Frontal cortex (tissue), 4 donors: ENCODE measurements around the gene SORL1. TPM values are rescaled to one million over a fixed set of nuclear protein-coding genes. Genes with fewer than 3 reads are reported as not detected.

ENCODE experiments used
- DNase-seq, 2 donors: peaks; one replicate each; pipeline ENCODE4 v3.0.0; 2012; ENCODE audit warnings: low spot score in 2 of 2
- FAIRE-seq: peaks from 2 replicates; lab custom pipeline; 2012; peaks lifted over from hg19 to GRCh38; lab: Jason Lieb, UNC
- total RNA-seq: library from RNA; depleted of rRNA; stranded (reverse); fragments of >200 nt; gene quantifications from one replicate; pipeline ENCODE4 v1.2.3, GENCODE V29; 2014
- donor health status: control.
- donor health status: control.
- donor health status: control.

The SORL1 gene
- total RNA-seq, 1 donor from 2014 or later: 42.8 TPM

DNA sequence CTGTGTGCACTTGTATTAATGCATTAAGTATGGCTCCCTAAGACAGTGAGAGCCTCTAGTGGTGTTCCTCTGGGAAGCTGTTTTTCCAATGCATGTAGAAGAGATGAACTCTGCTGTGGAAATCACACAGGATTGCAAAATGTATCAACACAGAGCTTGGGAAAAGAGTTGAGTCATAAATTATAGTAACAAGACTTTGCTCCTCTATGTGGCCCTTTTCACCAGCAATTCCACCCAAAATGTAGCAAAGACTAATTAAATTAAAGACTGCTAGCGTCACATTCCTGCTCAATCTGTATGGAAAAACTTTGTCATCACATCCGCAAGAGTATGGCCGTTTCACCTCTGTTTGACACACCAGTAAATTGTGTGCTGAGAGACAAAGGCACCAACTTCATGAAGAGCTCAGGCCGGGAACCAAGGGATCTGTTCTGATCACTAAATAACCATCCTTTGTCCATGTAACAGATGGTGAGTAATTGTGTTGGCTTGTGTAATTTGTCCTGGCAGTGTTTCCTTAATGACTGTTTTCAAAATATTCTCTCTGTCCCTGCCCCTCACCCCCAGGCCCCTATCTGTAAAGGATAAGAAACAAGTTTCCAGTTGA lies 209.9 kb downstream of the SORL1 start:
- FAIRE-seq: no peak
- DNase-seq: no peak

DNA sequence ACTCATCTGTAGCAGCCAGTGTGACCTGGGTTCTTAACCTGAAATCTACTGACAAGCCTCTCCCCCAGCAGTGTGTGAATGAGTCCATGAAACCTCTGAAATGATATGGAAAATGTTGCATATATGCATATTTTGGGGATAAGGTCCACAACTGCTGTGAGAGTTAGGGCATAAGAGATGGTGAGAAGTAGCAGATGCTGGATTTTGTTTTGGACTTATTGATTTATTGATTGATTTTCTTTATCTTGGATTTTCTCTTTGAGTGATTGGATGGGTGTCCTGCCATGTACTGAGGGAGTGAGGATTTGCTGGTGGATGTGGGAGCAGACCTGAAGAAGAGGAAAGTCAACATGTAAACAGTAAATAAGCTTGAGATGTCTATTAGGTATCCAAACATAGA lies 212.0 kb downstream of the SORL1 start:
- DNase-seq (no peak), FAIRE-seq (no peak)

DNA sequence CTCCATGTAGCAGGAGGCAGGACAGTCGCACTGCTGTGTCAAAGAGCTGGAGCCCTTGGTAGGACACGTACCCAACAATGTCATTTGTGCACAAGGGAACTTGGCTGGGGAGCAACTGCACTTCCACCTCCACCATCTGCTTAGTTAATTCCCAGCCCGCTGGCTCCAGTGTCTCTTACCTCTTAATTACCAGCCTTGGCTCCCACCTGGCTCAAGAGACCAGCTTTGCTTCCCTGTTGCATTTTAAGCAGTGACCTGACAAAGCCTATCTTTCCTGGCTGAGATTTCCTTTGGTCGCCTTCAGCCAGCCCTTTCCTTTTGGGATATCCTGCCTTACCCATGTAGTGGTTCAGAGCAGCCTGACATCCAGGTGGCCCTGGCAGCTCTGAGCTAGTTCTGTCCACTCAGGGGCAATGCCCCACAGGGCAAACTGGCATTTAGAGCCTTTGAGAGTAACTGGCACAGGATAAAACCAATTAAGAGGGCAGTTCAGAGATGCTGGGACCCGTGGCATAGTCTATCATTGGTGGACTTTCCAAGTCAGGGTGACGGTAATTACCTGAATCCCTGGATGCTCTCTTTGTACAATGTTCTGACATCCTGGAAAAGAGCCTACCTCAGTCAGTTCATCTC lies 213.2 kb downstream of the SORL1 start:
- FAIRE-seq (no peak), DNase-seq (no peak)

DNA sequence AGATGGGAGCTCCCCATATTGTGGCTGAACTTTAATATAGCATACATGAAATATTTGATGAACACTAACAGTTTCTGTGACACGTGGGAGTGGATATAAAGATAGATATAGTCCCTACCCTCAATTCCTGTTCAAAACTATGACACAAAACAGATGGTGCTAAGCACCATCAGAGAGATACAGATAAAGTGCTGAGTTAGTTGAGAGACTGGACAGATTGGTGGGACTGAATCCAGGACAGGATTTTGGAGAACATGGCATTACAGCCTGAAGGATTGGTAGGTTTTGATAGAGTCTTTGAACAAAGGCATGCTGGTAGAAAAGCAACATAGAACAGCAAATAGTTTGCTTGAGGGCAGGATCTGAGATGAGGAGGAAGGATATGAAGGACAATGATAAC lies 215.7 kb downstream of the SORL1 start:
- DNase-seq (no peak), FAIRE-seq (no peak)

DNA sequence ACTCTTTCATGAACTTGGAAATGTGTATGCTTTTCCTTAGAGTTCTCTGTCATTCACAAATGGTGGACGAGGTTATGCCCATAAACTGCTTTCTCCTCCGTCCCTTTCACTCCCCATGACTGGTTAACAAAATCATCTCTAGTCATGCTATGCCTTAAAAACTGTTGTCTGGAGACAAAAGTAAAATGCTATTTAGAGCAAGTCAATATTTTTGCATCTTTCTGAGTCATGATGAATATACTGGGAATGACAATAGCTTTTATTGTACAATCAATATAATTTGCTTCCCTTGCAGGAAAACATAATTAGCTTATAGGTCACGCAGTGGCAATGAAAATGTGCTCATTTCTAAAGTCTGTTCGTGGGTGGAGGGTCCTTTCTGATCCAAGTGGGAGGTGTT lies 217.3 kb downstream of the SORL1 start:
- FAIRE-seq (no peak), DNase-seq (no peak)

DNA sequence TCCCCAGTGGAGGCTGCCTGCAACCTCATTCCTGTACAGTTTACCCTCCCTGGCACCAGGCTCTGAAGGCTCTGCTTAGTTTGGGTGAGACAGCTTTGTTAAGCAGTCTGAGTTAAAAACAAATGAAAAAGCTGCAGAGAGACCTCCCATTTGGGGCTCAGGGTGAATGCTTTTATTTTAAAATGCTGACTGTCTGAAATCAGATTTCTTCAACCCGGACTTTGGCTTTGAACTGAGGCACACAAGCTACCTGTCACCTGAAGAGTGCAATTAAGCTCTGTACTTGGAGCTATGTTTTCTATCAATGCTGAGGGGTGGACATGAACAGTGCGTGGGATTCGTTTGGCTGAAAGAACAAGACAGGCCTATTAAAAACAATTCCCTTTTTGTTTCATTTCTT lies 218.2 kb downstream of the SORL1 start:
- FAIRE-seq (no peak), DNase-seq (no peak)

DNA sequence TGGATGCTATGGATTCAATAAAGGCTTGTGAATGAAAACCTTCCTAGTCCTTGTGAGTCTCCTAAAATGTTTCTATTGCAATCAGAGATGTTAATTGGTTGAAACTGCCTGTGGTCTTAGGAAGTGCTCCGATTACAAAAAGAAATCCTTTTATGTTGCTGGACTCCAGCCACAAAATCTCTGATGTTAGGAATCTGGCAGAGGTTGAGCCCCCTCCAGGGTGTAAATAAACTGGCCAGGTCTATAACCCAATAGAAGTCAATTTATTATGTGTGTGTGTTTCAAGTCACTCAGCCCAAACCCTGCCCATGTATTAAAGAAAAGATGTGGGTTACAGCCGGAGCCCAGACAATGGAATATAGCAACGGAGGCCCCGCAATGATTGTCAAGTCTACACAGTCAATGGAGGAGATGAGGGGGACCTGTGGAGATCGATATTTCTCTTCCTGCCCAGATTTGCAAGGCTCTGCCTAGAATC lies 218.7 kb downstream of the SORL1 start:
- no peak for FAIRE-seq
- DNase-seq: no peak

DNA sequence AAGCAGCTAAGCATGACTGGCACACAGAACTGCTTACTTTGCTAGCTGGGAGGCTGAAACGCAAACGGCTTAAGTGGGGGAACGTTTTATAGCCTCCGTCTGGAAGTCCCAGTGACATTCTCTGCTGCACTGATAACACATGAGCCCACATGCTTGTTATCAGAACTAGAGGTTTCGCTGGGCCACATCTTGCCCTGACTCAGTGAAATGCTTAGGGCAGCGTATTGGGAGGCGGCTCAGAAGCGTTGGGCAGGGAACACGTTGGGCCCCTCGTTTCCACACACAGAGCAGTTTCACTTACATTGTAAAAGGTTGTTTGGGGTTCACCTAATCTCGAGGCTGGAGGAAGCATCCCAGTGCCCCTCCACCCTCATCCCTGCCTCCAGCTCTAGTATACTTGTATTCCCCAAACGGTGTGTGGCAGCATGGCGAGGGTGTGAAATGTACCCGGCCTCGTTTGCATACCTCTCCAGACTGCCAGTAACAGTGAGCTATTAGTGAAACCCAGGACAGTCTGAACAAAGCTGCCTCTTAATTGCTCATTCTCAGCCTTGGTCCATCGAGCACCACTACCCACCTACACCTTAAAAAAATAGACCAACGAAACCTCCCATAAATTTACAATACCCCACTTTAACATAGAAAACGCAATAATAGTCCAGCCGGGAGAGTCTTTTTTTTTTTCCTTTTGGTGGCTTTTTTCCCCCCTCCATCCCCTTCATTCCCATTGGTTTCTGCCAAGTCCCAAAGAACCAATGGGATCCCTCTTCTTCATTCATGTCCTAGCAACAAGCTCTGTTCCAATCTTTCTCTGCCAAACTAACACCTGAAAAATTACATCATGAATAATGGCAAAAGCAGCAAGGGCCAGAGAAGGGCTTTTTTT lies 219.4 kb downstream of the SORL1 start:
- FAIRE-seq (no peak), DNase-seq (peak in 1 of 2 donors; percentile 37)

DNA sequence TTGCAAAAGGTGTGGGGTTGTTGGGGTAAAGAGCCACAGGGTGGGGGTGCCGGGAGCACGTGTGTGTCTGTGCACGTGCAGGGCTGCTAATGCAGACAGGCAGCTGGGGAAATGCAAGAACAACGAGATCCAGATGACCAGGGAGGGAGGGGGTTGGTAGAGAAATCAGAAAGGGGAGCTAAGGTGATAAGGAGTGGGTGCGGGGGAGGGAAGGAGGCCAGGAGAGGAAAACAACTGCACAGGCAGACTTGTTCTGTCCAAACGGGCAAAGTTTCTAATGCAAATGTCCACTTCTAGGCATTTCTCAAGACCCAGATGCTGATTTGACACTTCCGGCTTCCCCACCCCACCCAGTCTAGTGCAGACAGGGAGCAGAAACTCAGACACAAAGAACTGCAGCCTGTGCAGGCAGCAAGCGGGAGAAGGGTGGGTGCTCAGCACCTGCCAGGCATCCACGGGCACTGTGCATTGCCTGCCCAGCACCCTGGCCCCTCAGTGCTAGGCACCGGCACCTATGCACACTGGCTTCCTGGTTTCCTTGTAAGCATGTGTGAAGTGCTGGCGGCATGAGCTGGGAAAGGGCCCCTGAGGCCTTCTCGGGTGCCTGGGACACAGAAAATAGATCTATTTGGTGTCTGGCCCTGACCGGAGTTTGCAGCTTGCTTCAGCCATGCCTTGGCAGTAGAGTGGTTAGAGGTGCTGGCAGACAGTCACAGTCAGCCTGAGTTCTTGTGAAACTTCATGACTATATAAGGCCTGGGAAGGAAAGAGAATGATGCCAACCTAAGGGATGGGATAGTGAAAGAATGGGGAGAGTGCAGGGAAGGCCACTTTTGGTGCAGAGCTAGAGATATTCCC lies 220.7 kb downstream of the SORL1 start:
- FAIRE-seq: no peak
- DNase-seq: no peak

DNA sequence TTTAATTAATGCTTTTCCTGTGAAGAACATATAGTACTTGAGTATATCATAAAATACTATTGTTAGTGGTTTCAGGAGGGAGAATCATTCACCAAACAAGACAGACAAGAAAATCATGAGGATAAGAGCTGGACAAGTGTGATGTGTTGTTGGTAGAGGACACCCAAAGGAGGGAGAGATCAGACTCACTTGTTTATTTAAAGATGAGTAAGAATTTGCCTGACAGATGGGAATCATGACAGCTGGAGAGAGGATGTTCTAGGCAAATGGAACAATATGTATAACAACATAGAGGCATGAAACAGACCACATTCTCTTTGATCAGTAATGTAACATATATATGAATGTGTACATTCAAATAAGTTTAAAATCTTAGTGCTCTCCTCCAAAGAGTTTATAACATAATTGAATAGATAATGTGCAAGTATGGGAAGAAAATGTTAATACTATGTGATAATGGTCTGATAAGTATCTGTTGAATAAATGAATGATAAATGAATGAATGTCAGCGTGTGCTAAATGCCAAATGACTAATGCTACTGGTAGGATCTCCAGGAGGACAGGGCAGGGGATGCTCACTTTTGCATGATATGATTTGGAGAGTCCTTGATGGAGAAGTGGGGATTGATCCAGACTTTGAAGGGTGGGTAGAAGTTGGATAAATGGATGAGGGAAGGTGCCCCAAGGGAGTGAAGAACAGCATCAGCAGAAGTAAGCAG lies 229.6 kb downstream of the SORL1 start:
- no peak for FAIRE-seq
- DNase-seq: no peak

Other genes with a start within 250 kb of the SORL1 start
- gene SC5D, start 159.5 kb upstream of the SORL1 start, total RNA-seq: 170 TPM